ENCODE results near the gene CTSS.

The CTSS gene

DNA sequence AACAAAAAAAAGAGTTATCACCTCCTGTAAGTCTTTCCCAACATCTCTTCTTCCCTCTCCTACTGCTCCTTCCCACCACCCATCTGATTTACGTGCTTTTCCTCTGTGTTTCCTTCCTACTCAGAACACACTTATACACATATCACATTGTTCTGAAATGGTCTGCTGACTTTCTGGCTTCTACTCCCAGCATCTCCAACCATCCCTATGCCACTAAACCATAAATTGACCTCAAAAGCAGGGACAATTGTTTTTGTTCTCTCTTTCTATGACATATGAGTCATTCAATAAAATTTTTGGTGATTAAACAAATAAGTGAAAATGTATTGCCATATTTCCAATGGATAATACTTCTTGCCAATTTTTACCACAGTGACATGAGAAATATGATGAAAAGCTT lies 76.8 kb downstream of the CTSS start:
- peak; percentile 80 for FAIRE-seq
- TF ChIP-seq, protein P1, sequence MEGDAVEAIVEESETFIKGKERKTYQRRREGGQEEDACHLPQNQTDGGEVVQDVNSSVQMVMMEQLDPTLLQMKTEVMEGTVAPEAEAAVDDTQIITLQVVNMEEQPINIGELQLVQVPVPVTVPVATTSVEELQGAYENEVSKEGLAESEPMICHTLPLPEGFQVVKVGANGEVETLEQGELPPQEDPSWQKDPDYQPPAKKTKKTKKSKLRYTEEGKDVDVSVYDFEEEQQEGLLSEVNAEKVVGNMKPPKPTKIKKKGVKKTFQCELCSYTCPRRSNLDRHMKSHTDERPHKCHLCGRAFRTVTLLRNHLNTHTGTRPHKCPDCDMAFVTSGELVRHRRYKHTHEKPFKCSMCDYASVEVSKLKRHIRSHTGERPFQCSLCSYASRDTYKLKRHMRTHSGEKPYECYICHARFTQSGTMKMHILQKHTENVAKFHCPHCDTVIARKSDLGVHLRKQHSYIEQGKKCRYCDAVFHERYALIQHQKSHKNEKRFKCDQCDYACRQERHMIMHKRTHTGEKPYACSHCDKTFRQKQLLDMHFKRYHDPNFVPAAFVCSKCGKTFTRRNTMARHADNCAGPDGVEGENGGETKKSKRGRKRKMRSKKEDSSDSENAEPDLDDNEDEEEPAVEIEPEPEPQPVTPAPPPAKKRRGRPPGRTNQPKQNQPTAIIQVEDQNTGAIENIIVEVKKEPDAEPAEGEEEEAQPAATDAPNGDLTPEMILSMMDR (IDR thresholded peaks at IDR 0.05; ENCODE audit: insufficient read depth, missing control alignments) = no peak
- DNase-seq (ENCODE audit: insufficient read length, low spot score) = no peak

DNA sequence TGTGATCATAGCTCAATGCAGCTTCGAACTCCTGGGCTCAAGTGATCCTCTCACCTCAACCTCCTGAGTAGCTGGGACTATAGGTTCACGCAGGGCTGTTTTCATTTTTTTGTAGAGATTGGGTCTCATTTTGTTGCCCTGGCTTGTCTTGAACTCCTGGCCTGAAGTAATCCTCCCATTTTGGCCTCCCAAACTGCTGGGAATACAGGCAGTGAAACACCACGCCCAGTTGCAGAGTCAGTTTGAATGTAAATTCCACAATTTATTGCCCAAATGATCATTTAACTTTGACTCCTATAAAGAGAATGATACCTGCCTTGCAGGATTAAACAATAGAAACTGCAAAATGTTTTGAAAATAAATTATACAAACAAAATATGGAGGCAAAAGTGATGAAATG lies 79.3 kb downstream of the CTSS start:
- no peak for FAIRE-seq
- TF ChIP-seq, protein P1 (IDR thresholded peaks at IDR 0.05; ENCODE audit: insufficient read depth, missing control alignments) = no peak
- DNase-seq (ENCODE audit: insufficient read length, low spot score) = no peak

DNA sequence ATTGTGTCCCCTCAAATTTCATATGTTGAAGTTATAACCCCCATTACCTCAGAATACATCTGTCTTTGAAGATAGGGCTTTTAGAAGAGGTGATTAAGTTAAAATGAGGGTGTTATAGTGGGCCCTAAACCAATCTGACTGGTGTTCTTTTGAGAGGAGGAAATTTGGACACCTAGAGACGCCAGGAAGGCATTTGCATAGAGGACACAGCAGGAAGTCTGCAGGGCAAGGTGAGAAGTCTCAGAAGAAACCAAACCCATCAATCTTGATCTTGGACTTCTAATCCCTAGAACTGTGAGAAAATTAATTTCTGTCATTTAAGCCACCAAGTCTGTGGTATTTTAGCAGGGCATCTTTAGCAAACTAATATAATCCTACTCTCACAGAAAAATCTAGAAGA lies 81.7 kb downstream of the CTSS start:
- TF ChIP-seq, protein P1 (IDR thresholded peaks at IDR 0.05; ENCODE audit: insufficient read depth, missing control alignments) = no peak
- no peak for DNase-seq (ENCODE audit: insufficient read length, low spot score)
- no peak for FAIRE-seq
